HFFc6 (cell line): ENCODE measurements around the gene SYF2. TPM values are rescaled to one million over a fixed set of nuclear protein-coding genes. Genes with fewer than 3 reads are reported as not detected.

Experiments used
- DNase-seq: peaks from one replicate; pipeline ENCODE4 v3.0.0-alpha.2; 2018
- H3K27ac Mint-ChIP-seq: 2 replicates; pipeline ENCODE4 v1.8.0; 2020; ENCODE audit warnings: mild to moderate bottlenecking, mixed read lengths
- H3K27me3 Mint-ChIP-seq: 2 replicates; pipeline ENCODE4 v1.8.0; 2021; ENCODE audit warnings: mild to moderate bottlenecking, moderate library complexity, mixed read lengths; ENCODE audit not compliant: insufficient read depth
- H3K36me3 Mint-ChIP-seq: 2 replicates; pipeline ENCODE4 v1.8.0; 2021; ENCODE audit warnings: low read depth, mixed read lengths
- H3K4me1 Mint-ChIP-seq: 2 replicates; pipeline ENCODE4 v1.8.0; 2020; ENCODE audit warnings: low read depth, mixed read lengths
- H3K4me3 Mint-ChIP-seq: 2 replicates; pipeline ENCODE4 v1.8.0; 2020; ENCODE audit warnings: mild to moderate bottlenecking, moderate library complexity, mixed read lengths
- H3K9me3 Mint-ChIP-seq: 2 replicates; pipeline ENCODE4 v1.8.0; 2020; ENCODE audit warnings: mild to moderate bottlenecking, mixed read lengths
- total RNA-seq, 6 experiments: library from RNA; stranded (reverse); fragmentation: NEBNext Ultra II Directional; extraction: Animal tissue kit (Norgen Biotek cat#: 25700); gene quantifications; 2 replicates in 1 of 6; 3 replicates in 5 of 6; pipeline ENCODE4 v1.2.3, GENCODE V29; 2021
- TF ChIP-seq, protein P1 (sequence below): fragments of 200-600 bp; sonication (generic); IDR thresholded peaks from 2 replicates; pipeline ENCODE4 v1.5.0; 2021; ENCODE audit warnings: antibody characterized with exemption, mild to moderate bottlenecking

SYF2 gene
- total RNA-seq, 6 experiments from 2014 or later: 30.7 to 44.1 (median 34.4) TPM

- TF ChIP-seq, protein P1, sequence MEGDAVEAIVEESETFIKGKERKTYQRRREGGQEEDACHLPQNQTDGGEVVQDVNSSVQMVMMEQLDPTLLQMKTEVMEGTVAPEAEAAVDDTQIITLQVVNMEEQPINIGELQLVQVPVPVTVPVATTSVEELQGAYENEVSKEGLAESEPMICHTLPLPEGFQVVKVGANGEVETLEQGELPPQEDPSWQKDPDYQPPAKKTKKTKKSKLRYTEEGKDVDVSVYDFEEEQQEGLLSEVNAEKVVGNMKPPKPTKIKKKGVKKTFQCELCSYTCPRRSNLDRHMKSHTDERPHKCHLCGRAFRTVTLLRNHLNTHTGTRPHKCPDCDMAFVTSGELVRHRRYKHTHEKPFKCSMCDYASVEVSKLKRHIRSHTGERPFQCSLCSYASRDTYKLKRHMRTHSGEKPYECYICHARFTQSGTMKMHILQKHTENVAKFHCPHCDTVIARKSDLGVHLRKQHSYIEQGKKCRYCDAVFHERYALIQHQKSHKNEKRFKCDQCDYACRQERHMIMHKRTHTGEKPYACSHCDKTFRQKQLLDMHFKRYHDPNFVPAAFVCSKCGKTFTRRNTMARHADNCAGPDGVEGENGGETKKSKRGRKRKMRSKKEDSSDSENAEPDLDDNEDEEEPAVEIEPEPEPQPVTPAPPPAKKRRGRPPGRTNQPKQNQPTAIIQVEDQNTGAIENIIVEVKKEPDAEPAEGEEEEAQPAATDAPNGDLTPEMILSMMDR: no peak
- no peaks in the 10 kb centered on the region for H3K9me3 Mint-ChIP-seq
- H3K4me1 Mint-ChIP-seq: peaks cover 18% of the 10 kb centered on the region
- no peak overlapping the region for H3K4me3 Mint-ChIP-seq
- H3K27me3 Mint-ChIP-seq: peaks cover 14% of the 10 kb centered on the region
- H3K36me3 Mint-ChIP-seq: no peaks in the 10 kb centered on the region
- H3K27ac Mint-ChIP-seq: no peak overlapping the region
- no peak for DNase-seq
These were observed 23.6 kb downstream of the SYF2 start for GRCh38 chr1:25208561-25209222.

GRCh38 chr1:25208092-25208491, 24.2 kb downstream of the SYF2 start:
- H3K27me3 Mint-ChIP-seq: peaks cover 13% of the 10 kb centered on the region
- TF ChIP-seq, protein P1: no peak
- H3K4me3 Mint-ChIP-seq: no peak overlapping the region
- no peaks in the 10 kb centered on the region for H3K9me3 Mint-ChIP-seq
- peaks cover 18% of the 10 kb centered on the region for H3K4me1 Mint-ChIP-seq
- H3K36me3 Mint-ChIP-seq: no peaks in the 10 kb centered on the region
- no peak overlapping the region for H3K27ac Mint-ChIP-seq
- no peak for DNase-seq

DNA sequence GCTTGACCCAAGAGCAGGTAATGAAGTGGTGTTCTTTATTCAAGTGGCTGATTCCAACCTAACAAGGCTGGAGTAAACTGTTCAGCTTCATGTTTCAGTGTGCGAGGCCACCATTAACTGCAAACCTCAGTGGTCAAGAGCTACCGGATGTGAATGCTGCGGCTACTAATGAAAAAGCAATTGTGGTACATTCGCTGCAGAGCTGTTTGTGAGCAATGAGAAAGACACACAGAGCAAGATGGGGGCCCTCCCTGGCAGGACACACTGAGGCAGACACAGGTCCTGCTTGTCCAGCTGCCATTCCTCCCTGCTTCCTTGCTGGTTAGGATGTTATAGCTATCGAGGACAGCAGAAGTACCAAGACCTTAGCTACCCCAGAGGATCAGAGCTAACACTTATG, 26.1 kb downstream of the SYF2 start:
- no peak overlapping the region for H3K4me3 Mint-ChIP-seq
- no peak for DNase-seq
- peaks cover 18% of the 10 kb centered on the region for H3K4me1 Mint-ChIP-seq
- no peaks in the 10 kb centered on the region for H3K36me3 Mint-ChIP-seq
- no peaks in the 10 kb centered on the region for H3K9me3 Mint-ChIP-seq
- TF ChIP-seq, protein P1: no peak
- H3K27me3 Mint-ChIP-seq: peaks cover 28% of the 10 kb centered on the region
- no peak overlapping the region for H3K27ac Mint-ChIP-seq

- peaks cover 18% of the 10 kb centered on the region for H3K4me1 Mint-ChIP-seq
- no peaks in the 10 kb centered on the region for H3K9me3 Mint-ChIP-seq
- H3K36me3 Mint-ChIP-seq: no peaks in the 10 kb centered on the region
- no peak overlapping the region for H3K27ac Mint-ChIP-seq
- H3K27me3 Mint-ChIP-seq: peaks cover 32% of the 10 kb centered on the region
- no peak for DNase-seq
- TF ChIP-seq, protein P1: no peak
- H3K4me3 Mint-ChIP-seq: no peak overlapping the region; the same call in 1 of the 2 replicates
These were observed 26.5 kb downstream of the SYF2 start for GRCh38 chr1:25205786-25206185.

DNA sequence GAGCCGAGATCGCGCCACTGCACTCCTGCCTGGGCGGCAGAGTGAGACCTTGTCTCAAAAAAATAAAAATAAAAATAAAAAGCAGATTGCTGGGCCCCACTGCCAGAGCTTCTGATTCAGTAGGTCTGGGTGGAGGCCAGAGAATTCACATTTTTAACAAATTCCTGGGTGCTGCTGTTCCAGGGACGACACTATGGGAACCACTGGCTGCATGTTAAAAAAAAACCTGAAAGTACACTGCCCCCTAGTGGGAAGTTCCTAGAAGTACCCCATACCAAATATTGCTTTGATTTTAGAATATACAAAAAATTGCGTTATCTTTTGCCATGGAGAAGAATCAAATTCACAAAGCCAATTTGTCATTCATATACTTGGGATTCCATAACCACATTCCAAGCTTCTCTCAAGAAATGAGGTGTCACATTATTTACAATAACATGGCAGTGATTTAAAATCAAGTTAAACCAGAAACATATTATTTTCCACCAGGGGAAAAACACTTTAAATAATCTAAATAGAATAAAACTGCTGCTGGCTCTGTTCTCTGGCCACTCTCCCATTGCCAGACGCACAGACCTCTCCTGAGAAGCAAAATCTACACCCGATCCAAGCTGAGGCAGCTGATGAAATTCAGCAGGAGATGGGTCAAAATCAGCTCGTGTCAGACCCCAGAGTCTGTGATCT, 27.4 kb downstream of the SYF2 start:
- TF ChIP-seq, protein P1: peak; percentile 95
- Mint-ChIP-seq H3K27ac (no peak overlapping the region), H3K4me1 (peaks cover 18% of the 10 kb centered on the region), H3K4me3 (peak overlapping the region; percentile 40; the same call in 1 of the 2 replicates), H3K27me3 (peaks cover 34% of the 10 kb centered on the region), H3K36me3 (no peaks in the 10 kb centered on the region), H3K9me3 (no peaks in the 10 kb centered on the region)
- peak; percentile 74 for DNase-seq
